ENCODE measurements around the gene U2AF1L4. TPM values are rescaled to one million over a fixed set of nuclear protein-coding genes. Genes with fewer than 3 reads are reported as not detected.

U2AF1L4 gene
- total RNA-seq, 1 donor from 2014 or later, result 44.9 TPM

GRCh38 chr19:35723671-35724070 lies 21.5 kb downstream of the U2AF1L4 start:
- TF ChIP-seq CTCF (IDR thresholded peaks at IDR 0.05), result no peak
- peaks cover 10% of the 10 kb centered on the region for H3K4me1 Mint-ChIP-seq (ENCODE audit: unreplicated experiment)
- peaks cover 48% of the 10 kb centered on the region for H3K36me3 Mint-ChIP-seq (ENCODE audit: unreplicated experiment)
- H3K4me3 Mint-ChIP-seq (ENCODE audit: unreplicated experiment), result no peak overlapping the region
- no peaks in the 10 kb centered on the region for H3K27me3 Mint-ChIP-seq (ENCODE audit: unreplicated experiment)
- H3K9me3 Mint-ChIP-seq (ENCODE audit: unreplicated experiment), result no peaks in the 10 kb centered on the region
- no peak for DNase-seq (ENCODE audit: extremely low spot score, unreplicated experiment)
- no peak overlapping the region for H3K27ac Mint-ChIP-seq (ENCODE audit: unreplicated experiment)

GRCh38 chr19:35722897-35723296 lies 22.3 kb downstream of the U2AF1L4 start:
- H3K27me3 Mint-ChIP-seq (ENCODE audit: unreplicated experiment), result no peaks in the 10 kb centered on the region
- no peak for TF ChIP-seq CTCF (IDR thresholded peaks at IDR 0.05)
- H3K27ac Mint-ChIP-seq (ENCODE audit: unreplicated experiment), result no peak overlapping the region
- H3K4me1 Mint-ChIP-seq (ENCODE audit: unreplicated experiment), result peaks cover 11% of the 10 kb centered on the region
- H3K9me3 Mint-ChIP-seq (ENCODE audit: unreplicated experiment), result no peaks in the 10 kb centered on the region
- H3K36me3 Mint-ChIP-seq (ENCODE audit: unreplicated experiment), result peaks cover 41% of the 10 kb centered on the region
- H3K4me3 Mint-ChIP-seq (ENCODE audit: unreplicated experiment), result no peak overlapping the region
- no peak for DNase-seq (ENCODE audit: extremely low spot score, unreplicated experiment)

DNA sequence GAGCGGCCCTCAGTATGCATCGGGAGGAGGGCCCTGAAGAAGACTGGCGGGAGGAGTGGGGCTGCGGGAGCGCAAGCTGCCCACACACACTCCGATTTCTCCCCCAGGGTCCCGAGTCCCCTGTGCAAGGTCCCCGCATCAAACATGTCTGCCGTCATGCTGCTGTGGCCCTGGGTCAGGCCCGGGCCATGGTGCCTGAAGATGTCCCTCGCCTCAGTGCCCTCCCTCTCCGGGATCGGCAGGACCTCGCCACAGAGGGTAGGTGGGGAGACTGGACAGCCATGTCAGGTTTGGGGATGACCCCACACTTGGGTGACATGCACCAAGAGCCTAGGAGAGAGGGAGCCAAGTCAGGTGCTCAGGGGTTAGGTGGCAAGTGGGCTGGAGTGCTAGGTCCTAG lies 22.8 kb downstream of the U2AF1L4 start:
- Mint-ChIP-seq H3K4me1 (ENCODE audit: unreplicated experiment) (peaks cover 11% of the 10 kb centered on the region), H3K27me3 (ENCODE audit: unreplicated experiment) (no peaks in the 10 kb centered on the region), H3K9me3 (ENCODE audit: unreplicated experiment) (no peaks in the 10 kb centered on the region), H3K4me3 (ENCODE audit: unreplicated experiment) (no peak overlapping the region), H3K27ac (ENCODE audit: unreplicated experiment) (no peak overlapping the region), H3K36me3 (ENCODE audit: unreplicated experiment) (peaks cover 41% of the 10 kb centered on the region)
- TF ChIP-seq CTCF (IDR thresholded peaks at IDR 0.05), result no peak
- no peak for DNase-seq (ENCODE audit: extremely low spot score, unreplicated experiment)

DNA sequence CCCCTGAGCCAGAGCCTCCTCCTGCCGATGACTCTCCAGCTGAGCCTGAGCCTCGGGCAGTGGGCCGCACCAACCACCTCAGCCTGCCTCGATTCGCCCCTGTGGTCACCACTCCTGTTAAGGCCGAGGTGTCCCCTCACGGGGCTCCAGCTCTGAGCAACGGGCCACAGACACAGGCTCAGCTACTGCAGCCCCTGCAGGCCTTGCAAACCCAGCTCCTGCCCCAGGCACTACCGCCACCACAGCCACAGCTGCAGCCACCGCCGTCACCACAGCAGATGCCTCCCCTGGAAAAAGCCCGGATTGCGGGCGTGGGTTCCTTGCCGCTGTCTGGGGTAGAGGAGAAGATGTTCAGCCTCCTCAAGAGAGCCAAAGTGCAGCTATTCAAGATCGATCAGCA lies 23.8 kb downstream of the U2AF1L4 start:
- Mint-ChIP-seq H3K27ac (ENCODE audit: unreplicated experiment) (no peak overlapping the region), H3K27me3 (ENCODE audit: unreplicated experiment) (no peaks in the 10 kb centered on the region), H3K36me3 (ENCODE audit: unreplicated experiment) (peaks cover 36% of the 10 kb centered on the region), H3K4me3 (ENCODE audit: unreplicated experiment) (no peak overlapping the region), H3K9me3 (ENCODE audit: unreplicated experiment) (no peaks in the 10 kb centered on the region), H3K4me1 (ENCODE audit: unreplicated experiment) (peaks cover 16% of the 10 kb centered on the region)
- TF ChIP-seq CTCF (IDR thresholded peaks at IDR 0.05), result no peak
- no peak for DNase-seq (ENCODE audit: extremely low spot score, unreplicated experiment)

GRCh38 chr19:35720648-35721047 lies 24.6 kb downstream of the U2AF1L4 start:
- Mint-ChIP-seq H3K4me3 (ENCODE audit: unreplicated experiment) (no peak overlapping the region), H3K36me3 (ENCODE audit: unreplicated experiment) (peaks cover 32% of the 10 kb centered on the region), H3K4me1 (ENCODE audit: unreplicated experiment) (peaks cover 23% of the 10 kb centered on the region), H3K27ac (ENCODE audit: unreplicated experiment) (no peak overlapping the region), H3K9me3 (ENCODE audit: unreplicated experiment) (no peaks in the 10 kb centered on the region), H3K27me3 (ENCODE audit: unreplicated experiment) (no peaks in the 10 kb centered on the region)
- TF ChIP-seq CTCF (IDR thresholded peaks at IDR 0.05), result no peak
- no peak for DNase-seq (ENCODE audit: extremely low spot score, unreplicated experiment)

Measured in osteocyte (in vitro differentiated cells).